ENCODE data around the gene CCDC9B.

Gene CCDC9B

DNA sequence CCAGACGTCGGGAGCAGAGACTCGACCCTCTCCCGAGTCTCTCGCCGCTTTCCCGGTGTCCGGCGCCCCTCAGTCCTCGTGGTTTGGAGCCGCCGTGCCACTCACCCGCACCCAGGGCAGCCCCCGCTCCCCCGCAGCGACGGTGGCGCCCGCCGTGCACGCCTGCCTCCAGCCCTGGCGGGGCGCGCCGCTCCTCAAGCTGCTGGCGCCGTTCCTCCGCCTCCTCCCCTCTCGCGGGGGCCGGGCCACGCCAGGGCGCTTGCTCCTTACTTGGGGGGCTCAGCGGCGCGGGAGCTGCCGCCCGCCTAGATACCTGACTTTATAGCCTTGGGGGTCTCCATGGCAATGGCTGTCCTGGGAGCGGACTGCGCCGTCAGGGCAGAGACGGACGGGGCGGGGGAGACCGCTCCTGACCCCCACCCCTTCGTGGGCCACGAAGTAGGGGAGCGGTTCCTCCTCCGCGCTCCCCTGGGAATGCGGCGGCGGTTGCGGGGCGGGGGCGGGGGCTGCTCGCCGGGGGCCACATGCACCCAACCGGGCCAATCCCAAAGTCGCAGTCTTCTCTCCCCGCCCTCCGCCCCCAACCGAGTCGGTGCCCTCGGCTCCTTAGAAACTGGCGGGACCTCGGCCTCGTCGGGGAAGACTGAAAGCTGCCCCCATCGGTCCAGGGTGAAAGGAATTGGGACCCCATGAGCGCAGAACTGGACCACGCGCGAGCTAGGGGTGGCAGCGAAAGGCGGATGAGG is 57.7 kb downstream of the CCDC9B start, which contains the start of gene ANKRD63:
TSS of gene ANKRD63 (minus strand) at position 196 of the 746 bp plus-strand sequence. CDS start 478 bp downstream, outside the sequence.
- FAIRE-seq, result no peak

DNA sequence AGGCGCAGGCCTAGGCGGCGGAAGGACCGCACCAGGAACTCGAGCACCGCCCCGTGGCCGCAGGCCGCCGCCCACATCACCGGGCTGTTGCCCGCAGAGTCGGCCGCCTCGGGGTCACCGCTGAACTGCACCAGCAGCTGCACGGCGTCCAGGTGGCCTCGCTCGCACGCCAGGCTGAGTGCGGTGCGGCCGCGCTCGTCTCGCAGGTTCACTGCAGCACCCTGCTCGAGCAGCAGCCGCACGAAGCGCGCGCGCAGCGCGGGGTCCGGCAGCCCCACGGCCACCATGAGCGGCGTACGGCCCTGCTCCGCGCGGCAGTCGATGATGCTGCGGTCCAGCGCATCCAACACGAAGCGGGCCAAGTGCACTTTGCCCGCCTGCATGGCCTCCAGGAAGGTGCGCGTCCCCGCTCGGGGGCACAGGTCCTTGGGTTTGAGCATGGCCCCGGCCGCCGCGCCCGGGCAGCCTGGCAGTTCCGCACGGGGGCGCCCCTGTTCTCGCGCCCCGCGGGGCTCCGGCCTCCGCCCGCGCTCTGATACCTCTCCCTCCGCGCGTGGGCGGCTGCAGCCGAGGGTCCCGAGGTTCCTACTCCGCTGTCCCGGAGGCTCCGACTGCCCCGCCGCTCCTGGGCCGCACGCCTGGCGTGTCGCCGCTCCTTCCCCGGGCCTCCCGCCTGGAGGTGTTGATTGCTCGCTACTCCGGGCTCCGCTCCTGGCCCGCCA is 58.4 kb downstream of the CCDC9B start:
- no peak for FAIRE-seq
- peak; percentile 74 for DNase-seq (ENCODE audit: insufficient read length, low spot score)
- TF ChIP-seq, protein P1, sequence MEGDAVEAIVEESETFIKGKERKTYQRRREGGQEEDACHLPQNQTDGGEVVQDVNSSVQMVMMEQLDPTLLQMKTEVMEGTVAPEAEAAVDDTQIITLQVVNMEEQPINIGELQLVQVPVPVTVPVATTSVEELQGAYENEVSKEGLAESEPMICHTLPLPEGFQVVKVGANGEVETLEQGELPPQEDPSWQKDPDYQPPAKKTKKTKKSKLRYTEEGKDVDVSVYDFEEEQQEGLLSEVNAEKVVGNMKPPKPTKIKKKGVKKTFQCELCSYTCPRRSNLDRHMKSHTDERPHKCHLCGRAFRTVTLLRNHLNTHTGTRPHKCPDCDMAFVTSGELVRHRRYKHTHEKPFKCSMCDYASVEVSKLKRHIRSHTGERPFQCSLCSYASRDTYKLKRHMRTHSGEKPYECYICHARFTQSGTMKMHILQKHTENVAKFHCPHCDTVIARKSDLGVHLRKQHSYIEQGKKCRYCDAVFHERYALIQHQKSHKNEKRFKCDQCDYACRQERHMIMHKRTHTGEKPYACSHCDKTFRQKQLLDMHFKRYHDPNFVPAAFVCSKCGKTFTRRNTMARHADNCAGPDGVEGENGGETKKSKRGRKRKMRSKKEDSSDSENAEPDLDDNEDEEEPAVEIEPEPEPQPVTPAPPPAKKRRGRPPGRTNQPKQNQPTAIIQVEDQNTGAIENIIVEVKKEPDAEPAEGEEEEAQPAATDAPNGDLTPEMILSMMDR (IDR thresholded peaks at IDR 0.05; ENCODE audit: insufficient read depth, missing control alignments), result peak; percentile 42

More for the DNA sequence above, 57.7 kb downstream of the CCDC9B start, which contains the start of gene ANKRD63:
- TF ChIP-seq, protein P1 (IDR thresholded peaks at IDR 0.05; ENCODE audit: insufficient read depth, missing control alignments), result no peak
- DNase-seq (ENCODE audit: insufficient read length, low spot score), result peak; percentile 72

DNA sequence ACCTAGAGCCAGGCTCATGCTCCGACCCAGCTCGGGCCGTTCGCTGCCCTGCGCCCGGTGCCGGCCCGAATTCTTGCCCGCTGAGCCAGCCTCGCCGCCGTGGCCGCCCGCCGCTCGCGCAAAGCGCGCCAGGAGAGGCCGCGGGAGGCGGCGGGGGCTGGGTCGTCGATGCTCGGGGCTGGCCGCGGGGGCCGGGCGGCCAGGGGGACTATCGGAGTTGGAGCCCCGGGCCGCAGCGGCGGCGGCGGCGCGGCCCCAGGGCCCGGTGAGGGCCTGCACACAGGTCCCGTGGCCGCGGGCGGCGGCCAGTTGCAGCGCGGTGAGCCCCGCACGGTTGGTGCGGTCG is 59.0 kb downstream of the CCDC9B start:
- TF ChIP-seq, protein P1 (IDR thresholded peaks at IDR 0.05; ENCODE audit: insufficient read depth, missing control alignments), result no peak
- FAIRE-seq (no peak), DNase-seq (ENCODE audit: insufficient read length, low spot score) (no peak)

All from D721Med (cell line).